GM19467 (cell line): Measurements from ENCODE around the gene PRR22.
"Not testable (repeated sequence)": the region's sequence is repeated elsewhere in the genome, so short reads cannot be mapped to it uniquely, and the experiment has no call there.

Experiments
- ATAC-seq: cut with Tn5 transposase; IDR thresholded peaks from one replicate; pipeline ENCODE4 v1.9.1; 2021; ENCODE audit warnings: mild to moderate bottlenecking, moderate library complexity; ENCODE audit not compliant: unreplicated experiment

PRR22 gene

GRCh38 chr19:5762608-5763217 is 21.8 kb downstream of the PRR22 start:
- no peak for ATAC-seq

- no peak for ATAC-seq
These were observed 30.8 kb downstream of the PRR22 start for GRCh38 chr19:5753743-5754142.

DNA sequence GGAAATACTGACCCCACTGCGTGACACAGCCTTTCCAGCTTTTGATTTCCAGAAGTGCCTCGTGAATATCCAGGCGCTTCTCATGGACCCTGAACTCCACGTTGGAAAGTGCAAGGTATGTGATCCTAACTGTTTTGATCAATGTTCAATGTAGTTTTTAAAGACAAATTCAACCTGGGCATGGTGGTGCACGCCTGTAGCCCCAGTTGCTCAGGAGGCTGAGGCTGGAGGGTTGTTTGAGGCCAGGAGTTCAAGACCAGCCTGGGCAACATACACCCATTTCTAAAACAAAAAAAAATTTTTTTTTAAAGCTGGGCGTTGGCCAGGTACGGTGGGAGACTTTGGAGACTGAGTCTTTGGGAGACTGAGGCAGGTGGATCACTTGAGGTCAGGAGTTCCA is 32.8 kb downstream of the PRR22 start:
- ATAC-seq: no peak

GRCh38 chr19:5749505-5749904 is 35.0 kb downstream of the PRR22 start:
- ATAC-seq: no peak

DNA sequence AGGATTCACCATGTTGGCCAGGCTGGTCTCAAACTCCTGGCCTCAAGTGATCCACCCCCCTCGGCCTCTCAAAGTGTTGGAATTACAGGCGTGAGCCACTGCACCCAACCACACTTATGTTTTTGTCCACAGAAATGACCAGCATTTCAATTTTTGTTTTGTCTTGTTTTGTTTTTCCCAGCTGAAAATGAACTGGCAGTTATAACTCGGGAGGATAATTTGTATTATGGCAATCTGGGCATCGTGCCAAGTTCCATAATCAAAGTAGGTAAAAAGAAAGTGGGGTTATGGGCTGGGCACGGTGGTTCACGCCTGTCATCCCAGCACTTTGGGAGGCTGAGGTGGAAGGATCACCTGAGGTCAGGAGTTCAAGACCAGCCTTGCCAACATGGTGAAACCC is 35.6 kb downstream of the PRR22 start:
- ATAC-seq: not testable (repeated sequence)

DNA sequence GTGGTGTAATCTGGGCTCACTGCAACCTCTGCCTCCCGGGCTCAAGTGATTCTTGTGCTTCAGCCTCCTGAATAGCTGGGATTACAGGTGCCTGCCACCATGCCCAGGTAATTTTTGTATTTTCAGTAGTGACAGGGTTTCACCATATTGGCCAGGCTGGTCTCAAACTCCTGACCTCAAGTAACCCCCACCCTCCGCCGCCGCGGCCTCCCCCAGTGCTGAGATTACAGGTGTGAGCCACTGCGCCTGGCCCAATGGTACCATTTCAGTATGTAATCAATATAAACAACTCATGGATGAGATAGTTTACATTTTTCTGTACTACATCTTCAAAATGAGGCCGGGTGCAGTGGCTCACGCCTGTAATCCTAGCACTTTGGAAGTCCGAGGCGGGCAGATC is 39.5 kb downstream of the PRR22 start:
- not testable (repeated sequence) for ATAC-seq

DNA sequence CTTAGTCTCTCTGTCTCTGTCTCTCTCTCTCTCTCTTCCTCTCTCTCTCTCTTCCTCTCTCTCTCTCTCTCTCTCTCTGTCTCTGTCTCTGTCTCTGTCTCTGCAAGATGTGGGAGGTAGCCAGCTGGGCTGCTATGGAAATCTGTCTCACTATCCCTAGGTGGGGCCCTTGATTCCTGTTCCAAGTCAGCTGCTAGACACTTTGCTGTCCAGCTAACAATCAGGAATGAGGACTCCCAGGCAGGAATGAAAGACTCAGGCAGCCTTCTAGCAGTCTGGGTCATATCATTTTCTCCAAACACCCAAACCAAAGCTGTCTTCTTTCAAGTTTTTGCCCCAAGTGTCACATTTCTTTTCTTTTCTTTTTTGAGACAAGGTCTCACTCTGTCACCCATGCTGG is 40.9 kb downstream of the PRR22 start:
- no peak for ATAC-seq

- no peak for ATAC-seq
These were observed 42.5 kb downstream of the PRR22 start for GRCh38 chr19:5742051-5742450.

DNA sequence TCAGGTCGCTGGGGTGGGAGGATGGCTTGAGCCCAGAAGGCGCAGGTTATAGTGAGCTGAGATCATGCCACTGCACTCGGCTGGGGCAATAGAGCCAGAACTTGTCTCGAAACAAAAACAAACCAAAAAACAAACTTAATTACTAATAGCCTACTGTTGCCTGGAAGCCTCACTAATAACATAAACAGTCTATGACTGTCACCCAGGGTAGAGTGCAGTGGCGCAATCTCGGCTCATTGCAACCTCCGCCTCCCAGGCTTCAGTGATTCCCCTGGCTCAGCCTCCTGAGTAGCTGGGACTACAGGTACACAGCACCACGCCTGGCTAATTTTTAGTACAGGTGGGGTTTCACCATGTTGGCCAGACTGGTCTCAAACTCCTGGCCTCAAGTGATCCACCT is 46.1 kb downstream of the PRR22 start:
- ATAC-seq: no peak

DNA sequence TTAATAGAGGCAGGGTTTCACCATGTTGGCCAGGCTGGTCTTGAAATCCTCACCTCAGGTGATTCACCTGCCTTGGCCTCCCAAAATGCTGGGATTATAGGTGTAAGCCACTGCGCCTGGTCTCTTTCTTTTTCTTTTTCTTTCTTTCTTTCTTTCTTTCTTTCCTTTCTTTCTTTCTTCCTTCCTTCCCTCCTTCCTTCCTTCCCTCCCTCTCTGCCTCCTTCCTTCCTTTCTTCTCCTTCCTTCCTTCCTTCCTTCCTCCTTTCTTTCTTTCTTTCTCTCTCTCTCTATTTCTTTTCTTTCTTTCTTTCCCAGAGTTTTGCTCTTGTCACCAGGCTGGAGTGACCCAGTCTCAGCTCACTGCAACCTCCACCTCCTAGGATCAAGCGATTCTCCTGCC is 51.4 kb downstream of the PRR22 start:
- ATAC-seq: not testable (repeated sequence)
